Upper lobe of left lung (tissue), 4 donors: Measurements from ENCODE around the gene JCAD.

ENCODE experiments used
- CTCF ChIP-seq, 6 experiments: fragments of 450-650 bp in 4 of 6; fragments of 200-600 bp in 2 of 6; sonication (generic) in 2 of 6; IDR thresholded peaks; one replicate each; pipeline ENCODE4 v1.5.1; 2016 to 2019; ENCODE audit warnings: antibody characterized with exemption in 6 of 6
- POLR2A ChIP-seq, 4 donors: fragments of 450-650 bp; IDR thresholded peaks; one replicate each; pipeline ENCODE4 v1.5.1; 2016 to 2017; ENCODE audit warnings: antibody characterized with exemption in 4 of 4, mild to moderate bottlenecking in 2 of 4

GRCh38 chr10:29987471-29987870 is 71.9 kb downstream of the JCAD start:
- no peak for TF ChIP-seq CTCF (IDR thresholded peaks at IDR 0.05)
- TF ChIP-seq POLR2A (IDR thresholded peaks at IDR 0.05): no peak
